IMR-90 (cell line): ENCODE measurements around the gene LYPD6B. TPM values are rescaled to one million over a fixed set of nuclear protein-coding genes. Genes with fewer than 3 reads are reported as not detected.

Source experiments
- ATAC-seq: fragments of 200-7000 bp; cut with Tn5 transposase; 2 replicates; pipeline ENCODE4 v1.9.1; 2020; ENCODE audit warnings: low read depth, mild to moderate bottlenecking, moderate library complexity
- BruUV-seq: library from RNA; stranded (reverse); fragments of 400-500 nt; replicated peaks from 2 replicates; lab custom pipeline; 2021; lab: Mats Ljungman, UMichigan
- CTCF ChIA-PET: fragments of 300-600 bp; formaldehyde crosslinking; extraction: SDS; loops from one replicate; lab custom pipeline; 2021; ENCODE audit warnings: antibody characterized with exemption; lab: Yijun Ruan, JAX
- POLR2A ChIA-PET: fragments of 300-600 bp; sonication (Branson Sonifier 250); formaldehyde crosslinking; loops from one replicate; lab custom pipeline; 2022; ENCODE audit warnings: antibody characterized with exemption; ENCODE audit not compliant: unreplicated experiment; lab: Charles Lee
- DNase-seq: peaks from one replicate; pipeline ENCODE4 v3.0.0; 2013
- H2AFZ ChIP-seq: replicated peaks from 2 replicates; pipeline ENCODE3; 2013; ENCODE audit warnings: low read length, mild to moderate bottlenecking; ENCODE audit not compliant: poor library complexity
- H2AK5ac ChIP-seq: 2 replicates; pipeline ENCODE4 v1.6.1; 2013; ENCODE audit warnings: low read depth, low read length, inconsistent platforms
- H2AK9ac ChIP-seq: replicated peaks from 2 replicates; pipeline ENCODE3; 2013; ENCODE audit warnings: mild to moderate bottlenecking, low read depth, low read length, moderate library complexity; ENCODE audit not compliant: poor library complexity
- H2BK120ac ChIP-seq: 2 replicates; pipeline ENCODE4 v1.6.1; 2013; ENCODE audit warnings: low read depth, low read length, inconsistent platforms
- H2BK15ac ChIP-seq: 3 replicates; pipeline ENCODE4 v1.6.1; 2013; ENCODE audit warnings: low read depth, low read length, inconsistent platforms
- H2BK20ac ChIP-seq: 2 replicates; pipeline ENCODE4 v1.6.1; 2013; ENCODE audit warnings: low read depth, mild to moderate bottlenecking, inconsistent platforms, low read length, moderate library complexity
- H2BK5ac ChIP-seq: 2 replicates; pipeline ENCODE4 v1.6.1; 2013; ENCODE audit warnings: mild to moderate bottlenecking, low read depth, low read length, inconsistent platforms; ENCODE audit not compliant: poor library complexity, severe bottlenecking
- H3K14ac ChIP-seq: replicated peaks from 2 replicates; pipeline ENCODE4 v1.6.1; 2013; ENCODE audit warnings: low read depth, low read length, inconsistent platforms
- H3K18ac ChIP-seq: 2 replicates; pipeline ENCODE4 v1.6.1; 2013; ENCODE audit warnings: low read depth, low read length, control low read depth
- H3K23ac ChIP-seq: 2 replicates; pipeline ENCODE4 v1.6.1; 2013; ENCODE audit warnings: low read depth, low read length, inconsistent platforms
- H3K27ac ChIP-seq: 2 replicates; pipeline ENCODE4 v1.5.1; 2013; ENCODE audit warnings: mild to moderate bottlenecking, control low read depth, low read length; ENCODE audit not compliant: insufficient read depth
- H3K27me3 ChIP-seq: 2 replicates; pipeline ENCODE4 v1.6.1; 2013; ENCODE audit warnings: low read length; ENCODE audit not compliant: control insufficient read depth, insufficient read depth
- H3K36me3 ChIP-seq: 2 replicates; pipeline ENCODE4 v1.6.1; 2013; ENCODE audit warnings: low read length, mixed read lengths; ENCODE audit not compliant: control insufficient read depth, insufficient read depth
- H3K4ac ChIP-seq: 2 replicates; pipeline ENCODE4 v1.6.1; 2013; ENCODE audit warnings: low read depth, low read length, inconsistent platforms
- H3K4me1 ChIP-seq: 2 replicates; pipeline ENCODE4 v1.6.1; 2013; ENCODE audit warnings: low read length, mixed read lengths; ENCODE audit not compliant: control insufficient read depth, insufficient read depth
- H3K4me2 ChIP-seq: 2 replicates; pipeline ENCODE4 v1.6.1; 2013; ENCODE audit warnings: low read depth, mild to moderate bottlenecking, control low read depth, low read length, moderate library complexity
- H3K4me3 ChIP-seq: 2 replicates; pipeline ENCODE4 v1.5.1; 2013; ENCODE audit warnings: low read depth, mild to moderate bottlenecking, control low read depth, low read length, moderate library complexity; ENCODE audit not compliant: insufficient read depth
- H3K56ac ChIP-seq: 2 replicates; pipeline ENCODE4 v1.6.1; 2013; ENCODE audit warnings: low read length, inconsistent platforms; ENCODE audit not compliant: insufficient read depth; ENCODE audit errors: extremely low read depth
- H3K79me1 ChIP-seq, 2 experiments: 2 replicates each; pipeline ENCODE4 v1.6.1; 2013; ENCODE audit warnings: low read length in 2 of 2, inconsistent platforms in 1 of 2, low read depth in 1 of 2
- H3K9ac ChIP-seq: 2 replicates; pipeline ENCODE4 v1.6.1; 2013; ENCODE audit warnings: low read depth, low read length, control low read depth
- H3K9me1 ChIP-seq: 2 replicates; pipeline ENCODE4 v1.6.1; 2013; ENCODE audit warnings: low read length, inconsistent platforms; ENCODE audit not compliant: insufficient read depth
- H3K9me3 ChIP-seq: 2 replicates; pipeline ENCODE4 v1.6.1; 2013; ENCODE audit warnings: low read length; ENCODE audit not compliant: control insufficient read depth, insufficient read depth
- H4K20me1 ChIP-seq: 2 replicates; pipeline ENCODE4 v1.6.1; 2013; ENCODE audit warnings: low read length, inconsistent platforms; ENCODE audit not compliant: insufficient read depth
- H4K5ac ChIP-seq: 2 replicates; pipeline ENCODE4 v1.6.1; 2013; ENCODE audit warnings: mild to moderate bottlenecking, low read depth, low read length, control low read depth
- H4K8ac ChIP-seq, 2 experiments: 2 replicates each; pipeline ENCODE4 v1.6.1; 2013; ENCODE audit warnings: low read depth in 2 of 2, low read length in 2 of 2, control low read depth in 1 of 2, inconsistent platforms in 1 of 2
- H4K91ac ChIP-seq: 2 replicates; pipeline ENCODE4 v1.6.1; 2013; ENCODE audit warnings: low read depth, low read length, inconsistent platforms; ENCODE audit not compliant: insufficient read depth
- CEBPB ChIP-seq: IDR thresholded peaks from 2 replicates; pipeline ENCODE4 v1.6.1; 2012; ENCODE audit warnings: low read depth, low read length, improper control_type of control experiment
- CHD1 ChIP-seq: IDR thresholded peaks from 2 replicates; pipeline ENCODE4 v1.6.1; 2012; ENCODE audit warnings: low read depth, low read length, improper control_type of control experiment
- MAFK ChIP-seq: IDR thresholded peaks from 2 replicates; pipeline ENCODE4 v1.6.1; 2012; ENCODE audit warnings: low read depth, low read length, improper control_type of control experiment
- NFE2L2 ChIP-seq: fragments of 150-350 bp; IDR thresholded peaks from 2 replicates; pipeline ENCODE4 v1.6.1; 2016; ENCODE audit warnings: low read depth, mild to moderate bottlenecking, low read length
- RAD21 ChIP-seq: IDR thresholded peaks from 2 replicates; pipeline ENCODE4 v1.6.1; 2012; ENCODE audit warnings: low read length, improper control_type of control experiment
- RFX5 ChIP-seq: IDR thresholded peaks from 2 replicates; pipeline ENCODE4 v1.8.0; 2012; ENCODE audit warnings: low read depth, mild to moderate bottlenecking, low read length, moderate library complexity
- WGBS, 2 experiments: methylation state at CpG; one replicate each; pipeline versions ENCODE4 v1.1.5 to v1.1.7; 2013; ENCODE audit warnings: missing lambda C conversion rate in 2 of 2; ENCODE audit not compliant: insufficient read length in 1 of 2; ENCODE audit errors: extremely low coverage in 2 of 2; 5-methylcytosine and 5-hydroxymethylcytosine counted together
- dilution Hi-C: fragments of 300-500 bp; cut with HindIII; formaldehyde crosslinking; loops from one replicate; pipeline ENCODE4 v1.14.3; 2018; ENCODE audit warnings: low sequenced_read_pairs; ENCODE audit not compliant: unreplicated experiment
- in situ Hi-C: fragments of 300-500 bp; cut with MboI; formaldehyde crosslinking; loops from 3 replicates; pipeline ENCODE4 v1.14.3; 2019; ENCODE audit warnings: low sequenced_read_pairs, inconsistent platforms, mixed read lengths
- intact Hi-C: fragments of 100-400 bp; cut with micrococcal nuclease; formaldehyde crosslinking; loops from 2 replicates; pipeline ENCODE4 v1.10.0; 2022
- polyA plus RNA-seq, 3 experiments: library from polyadenylated mRNA; depleted of rRNA; stranded (reverse); fragments of >200 nt; gene quantifications; 2 replicates each; pipeline ENCODE4 v1.2.3, GENCODE V29; 2012; ENCODE audit warnings: low replicate concordance in 1 of 3
- total RNA-seq: library from RNA; depleted of rRNA; stranded (reverse); fragments of >200 nt; gene quantifications from 2 replicates; pipeline ENCODE4 v1.2.3, GENCODE V29; 2012
- TF ChIP-seq, protein P1 (sequence below): fragments of 150-350 bp; IDR thresholded peaks from 2 replicates; pipeline ENCODE4 v1.6.1; 2017; ENCODE audit warnings: mild to moderate bottlenecking, antibody characterized with exemption, low read length, low read depth

Gene LYPD6B
- total and polyA plus RNA-seq, 2 of the 4 experiments (the other 2 are of a cell fraction) = 0.05 TPM; not detected in 1

DNA sequence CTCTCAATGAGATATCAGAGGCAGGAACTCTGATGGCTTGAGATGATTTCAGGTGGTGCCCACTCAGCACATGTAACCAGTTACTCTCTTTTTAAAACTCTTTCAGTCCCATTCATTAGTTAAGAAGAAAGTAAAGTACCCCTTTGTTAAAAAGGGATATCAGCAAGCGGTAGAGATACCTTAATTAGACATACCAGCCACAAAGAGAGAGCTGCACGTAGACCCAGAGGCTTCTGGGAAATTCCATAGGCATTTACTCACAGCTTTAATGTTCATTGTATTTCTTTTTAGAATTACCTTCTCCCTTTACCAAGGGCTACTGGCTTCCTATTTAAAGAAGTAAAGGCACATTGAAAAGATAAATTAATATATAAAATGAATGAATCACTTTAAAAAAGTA, 63.3 kb downstream of the LYPD6B start:
- no peak overlapping the region for H3K14ac ChIP-seq
- BruUV-seq = no TSS peak
- H3K9ac ChIP-seq = no peak overlapping the region
- H3K4me1 ChIP-seq = no peaks in the 10 kb centered on the region
- H3K18ac ChIP-seq = no peak overlapping the region
- H2BK20ac ChIP-seq = no peak overlapping the region
- H2BK120ac ChIP-seq = no peak overlapping the region
- H2BK15ac ChIP-seq = no peak overlapping the region
- H3K23ac ChIP-seq = no peak overlapping the region
- in situ Hi-C loops (no loop called here), intact Hi-C loops (no loop called here), dilution Hi-C loops (no loop called here)
- ATAC-seq (no peak), DNase-seq (no peak)
- TF ChIP-seq MAFK = no peak
- no peak for TF ChIP-seq CEBPB
- TF ChIP-seq RFX5 = no peak
- TF ChIP-seq CHD1 = no peak
- TF ChIP-seq NFE2L2 = no peak
- TF ChIP-seq RAD21 = no peak
- TF ChIP-seq, protein P1, sequence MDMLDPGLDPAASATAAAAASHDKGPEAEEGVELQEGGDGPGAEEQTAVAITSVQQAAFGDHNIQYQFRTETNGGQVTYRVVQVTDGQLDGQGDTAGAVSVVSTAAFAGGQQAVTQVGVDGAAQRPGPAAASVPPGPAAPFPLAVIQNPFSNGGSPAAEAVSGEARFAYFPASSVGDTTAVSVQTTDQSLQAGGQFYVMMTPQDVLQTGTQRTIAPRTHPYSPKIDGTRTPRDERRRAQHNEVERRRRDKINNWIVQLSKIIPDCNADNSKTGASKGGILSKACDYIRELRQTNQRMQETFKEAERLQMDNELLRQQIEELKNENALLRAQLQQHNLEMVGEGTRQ = no peak
- no peak overlapping the region for H3K27ac ChIP-seq
- ChIA-PET POLR2A (no interaction called here), CTCF (no interaction called here)
- H2AK5ac ChIP-seq = no peak overlapping the region
- no CpG with 5 or more reads among the region's 2 CpGs for WGBS, 2 experiments
- H3K9me3 ChIP-seq = no peaks in the 10 kb centered on the region
- H3K4ac ChIP-seq = no peak overlapping the region
- H3K4me2 ChIP-seq = no peak overlapping the region
- H3K9me1 ChIP-seq = no peaks in the 10 kb centered on the region
- no peak overlapping the region for H4K8ac ChIP-seq
- H3K27me3 ChIP-seq = no peaks in the 10 kb centered on the region
- no peaks in the 10 kb centered on the region for H4K20me1 ChIP-seq
- no peak overlapping the region for H4K5ac ChIP-seq
- H3K79me1 ChIP-seq = no peaks in the 10 kb centered on the region
- no peak overlapping the region for H2AFZ ChIP-seq
- H3K4me3 ChIP-seq = no peak overlapping the region
- H4K91ac ChIP-seq = no peak overlapping the region
- no peaks in the 10 kb centered on the region for H3K36me3 ChIP-seq
- H3K56ac ChIP-seq = no peak overlapping the region
- H2BK5ac ChIP-seq = no peak overlapping the region
- H2AK9ac ChIP-seq = no peak overlapping the region
